ENCODE results near the gene FKBP11. TPM values are rescaled to one million over a fixed set of nuclear protein-coding genes. Genes with fewer than 3 reads are reported as not detected.

Gene FKBP11
- total RNA-seq, 6 experiments from 2014 or later: 34.9 to 59.5 (median 52.5) TPM

DNA sequence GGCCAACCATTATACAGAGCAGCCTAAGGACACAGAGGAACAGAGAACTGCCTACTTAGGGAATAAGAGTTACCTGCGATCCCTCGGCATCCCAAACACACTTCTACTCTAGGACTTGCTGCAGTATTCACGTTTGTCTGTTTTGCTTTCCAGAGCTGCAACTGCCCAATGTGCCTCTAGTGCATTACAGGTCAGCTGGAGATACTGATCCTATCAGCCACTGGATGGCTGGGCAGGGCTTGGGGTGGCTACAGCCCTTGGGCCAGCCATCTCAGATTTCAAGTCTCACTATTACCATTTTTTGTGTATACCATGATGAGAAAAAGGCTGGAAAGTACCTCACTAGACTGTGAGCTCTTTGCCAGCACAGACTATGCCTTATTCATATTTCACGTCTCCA is 27.4 kb upstream of the FKBP11 start:
- Histone ChIP-seq H3K4me3 (no peak overlapping the region), H3K27ac (no peak overlapping the region), H3K9me3 (no peaks in the 10 kb centered on the region), H3K27me3 (no peaks in the 10 kb centered on the region), H3K4me1 (peaks cover 0 to 4% (median 0%) of the 10 kb centered on the region in 4 donors), H3K36me3 (peaks cover 0 to 6% (median 0%) of the 10 kb centered on the region in 4 donors)
- TF ChIP-seq, protein P1, sequence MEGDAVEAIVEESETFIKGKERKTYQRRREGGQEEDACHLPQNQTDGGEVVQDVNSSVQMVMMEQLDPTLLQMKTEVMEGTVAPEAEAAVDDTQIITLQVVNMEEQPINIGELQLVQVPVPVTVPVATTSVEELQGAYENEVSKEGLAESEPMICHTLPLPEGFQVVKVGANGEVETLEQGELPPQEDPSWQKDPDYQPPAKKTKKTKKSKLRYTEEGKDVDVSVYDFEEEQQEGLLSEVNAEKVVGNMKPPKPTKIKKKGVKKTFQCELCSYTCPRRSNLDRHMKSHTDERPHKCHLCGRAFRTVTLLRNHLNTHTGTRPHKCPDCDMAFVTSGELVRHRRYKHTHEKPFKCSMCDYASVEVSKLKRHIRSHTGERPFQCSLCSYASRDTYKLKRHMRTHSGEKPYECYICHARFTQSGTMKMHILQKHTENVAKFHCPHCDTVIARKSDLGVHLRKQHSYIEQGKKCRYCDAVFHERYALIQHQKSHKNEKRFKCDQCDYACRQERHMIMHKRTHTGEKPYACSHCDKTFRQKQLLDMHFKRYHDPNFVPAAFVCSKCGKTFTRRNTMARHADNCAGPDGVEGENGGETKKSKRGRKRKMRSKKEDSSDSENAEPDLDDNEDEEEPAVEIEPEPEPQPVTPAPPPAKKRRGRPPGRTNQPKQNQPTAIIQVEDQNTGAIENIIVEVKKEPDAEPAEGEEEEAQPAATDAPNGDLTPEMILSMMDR (IDR thresholded peaks at IDR 0.05): no peak
- TF ChIP-seq POLR2A (IDR thresholded peaks at IDR 0.05): no peak
- DNase-seq (no peak), ATAC-seq (no peak)
- intact Hi-C loops (cut with DNase I): no loop called here
- WGBS (ENCODE audit: insufficient coverage, low coverage, low lambda C conversion rate, missing lambda C conversion rate): 89% methylated on average over 4 of the region's 4 CpGs

DNA sequence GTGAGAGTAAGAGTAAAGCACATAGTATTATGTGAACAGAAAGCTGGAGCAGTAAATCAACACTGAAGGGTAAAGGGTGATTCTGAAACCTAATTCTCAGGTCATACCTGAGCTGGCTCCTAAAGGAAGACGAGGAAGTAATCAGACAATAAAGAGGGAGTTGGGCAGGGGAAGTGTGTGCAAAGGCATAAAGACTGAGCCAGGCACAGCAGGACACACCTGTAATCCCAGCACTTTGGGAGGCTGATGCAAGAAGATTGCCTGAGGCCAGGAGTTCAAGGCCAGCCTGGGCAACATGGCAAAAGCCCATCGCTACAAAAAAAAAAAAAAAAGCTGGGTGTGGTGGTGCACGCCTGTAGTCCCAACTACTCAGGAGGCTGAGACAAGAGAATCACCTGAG is 22.4 kb upstream of the FKBP11 start:
- Histone ChIP-seq H3K4me1 (no peaks in the 10 kb centered on the region), H3K27me3 (no peaks in the 10 kb centered on the region), H3K27ac (no peak overlapping the region), H3K4me3 (no peak overlapping the region), H3K9me3 (no peaks in the 10 kb centered on the region), H3K36me3 (peaks cover 0 to 2% (median 0%) of the 10 kb centered on the region in 4 donors)
- TF ChIP-seq, protein P1 (IDR thresholded peaks at IDR 0.05): no peak
- TF ChIP-seq POLR2A (IDR thresholded peaks at IDR 0.05): no peak
- intact Hi-C loops (cut with DNase I): no loop called here
- DNase-seq (no peak), ATAC-seq (no peak)
- WGBS (ENCODE audit: insufficient coverage, low coverage, low lambda C conversion rate, missing lambda C conversion rate): 60% methylated on average over 2 of the region's 3 CpGs

DNA sequence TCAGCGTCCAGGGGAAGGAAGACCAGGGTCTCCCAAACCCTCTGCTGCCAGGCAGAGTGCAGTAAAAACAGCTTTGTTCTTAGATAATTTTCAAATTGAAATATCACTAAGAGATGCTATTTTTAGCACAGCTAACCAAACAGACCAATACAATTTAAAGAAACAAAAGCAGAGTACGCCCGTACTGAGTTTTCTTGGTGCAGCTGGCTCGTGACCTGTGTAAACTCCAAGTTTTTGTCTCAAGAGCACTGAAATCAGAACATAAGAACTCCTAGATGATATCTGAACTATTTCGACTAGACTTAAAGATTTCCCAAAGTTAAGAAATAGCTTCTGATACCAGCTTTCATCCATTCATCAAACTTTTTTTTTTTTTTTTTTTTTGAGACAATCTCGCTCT is 21.7 kb upstream of the FKBP11 start:
- no peaks in the 10 kb centered on the region for H3K36me3 ChIP-seq
- TF ChIP-seq, protein P1 (IDR thresholded peaks at IDR 0.05): no peak
- TF ChIP-seq POLR2A (IDR thresholded peaks at IDR 0.05): no peak
- H3K9me3 ChIP-seq: no peaks in the 10 kb centered on the region
- no peak overlapping the region for H3K27ac ChIP-seq
- no peak overlapping the region for H3K4me3 ChIP-seq
- intact Hi-C loops (cut with DNase I): no loop called here
- no peaks in the 10 kb centered on the region for H3K27me3 ChIP-seq
- no peak for ATAC-seq
- H3K4me1 ChIP-seq: no peaks in the 10 kb centered on the region
- DNase-seq: no peak
- WGBS (ENCODE audit: insufficient coverage, low coverage, low lambda C conversion rate, missing lambda C conversion rate): 84% methylated on average over 5 of the region's 6 CpGs

DNA sequence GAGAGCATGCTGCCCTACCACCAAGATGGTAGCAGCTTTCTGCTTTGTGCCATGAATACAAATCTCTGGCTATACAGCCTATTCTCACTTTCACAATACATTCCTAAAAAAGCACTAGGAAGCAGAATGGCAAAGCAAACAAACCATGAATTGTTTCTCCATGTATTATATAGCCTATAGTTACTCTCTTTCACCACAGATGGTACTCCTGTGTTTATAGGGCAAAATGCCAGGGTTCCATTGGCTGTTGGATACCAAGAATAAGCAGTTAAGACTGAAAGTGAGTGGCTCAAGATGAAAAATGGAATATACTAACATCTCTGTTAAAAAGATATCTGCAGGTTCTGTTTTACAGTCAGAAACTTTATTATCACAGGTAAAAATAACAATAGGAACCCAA is 20.9 kb upstream of the FKBP11 start:
- no peaks in the 10 kb centered on the region for H3K27me3 ChIP-seq
- DNase-seq (no peak), ATAC-seq (no peak)
- no peak overlapping the region for H3K4me3 ChIP-seq
- no peak overlapping the region for H3K27ac ChIP-seq
- H3K4me1 ChIP-seq: no peaks in the 10 kb centered on the region
- H3K36me3 ChIP-seq: no peaks in the 10 kb centered on the region
- H3K9me3 ChIP-seq: no peaks in the 10 kb centered on the region
- intact Hi-C loops (cut with DNase I): no loop called here
- TF ChIP-seq, protein P1 (IDR thresholded peaks at IDR 0.05): no peak
- no peak for TF ChIP-seq POLR2A (IDR thresholded peaks at IDR 0.05)

DNA sequence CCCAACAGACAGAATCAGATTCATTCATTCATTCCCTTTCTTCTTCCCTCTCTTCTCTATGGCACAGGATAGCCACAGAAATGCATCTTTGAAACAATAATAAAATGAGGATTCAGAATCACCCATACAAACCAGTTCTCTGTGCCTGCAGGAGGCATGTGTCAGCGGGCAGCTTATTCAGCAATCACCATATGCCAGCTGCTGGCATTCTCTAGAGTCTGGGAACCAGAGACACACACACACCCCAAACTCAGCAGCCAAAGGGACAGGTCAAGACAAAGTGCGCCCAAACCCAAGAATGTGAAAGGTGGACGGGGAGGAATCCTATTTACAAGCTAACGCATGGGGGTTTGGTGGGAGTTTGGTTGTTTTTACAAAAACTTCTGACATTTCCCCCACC is 17.9 kb upstream of the FKBP11 start:
- intact Hi-C loops (cut with DNase I): no loop called here
- Histone ChIP-seq H3K4me3 (no peak overlapping the region), H3K36me3 (peaks cover 0 to 24% (median 8%) of the 10 kb centered on the region in 4 donors), H3K4me1 (no peaks in the 10 kb centered on the region), H3K9me3 (no peaks in the 10 kb centered on the region), H3K27me3 (no peaks in the 10 kb centered on the region), H3K27ac (no peak overlapping the region)
- WGBS (ENCODE audit: insufficient coverage, low coverage, low lambda C conversion rate, missing lambda C conversion rate): 81% methylated on average over 3 of the region's 4 CpGs
- DNase-seq (no peak), ATAC-seq (no peak)
- no peak for TF ChIP-seq POLR2A (IDR thresholded peaks at IDR 0.05)
- TF ChIP-seq, protein P1 (IDR thresholded peaks at IDR 0.05): no peak
